Panc1 (cell line): ENCODE measurements around the gene NUP210. TPM values are rescaled to one million over a fixed set of nuclear protein-coding genes. Genes with fewer than 3 reads are reported as not detected.

ENCODE experiments used
- ATAC-seq: fragments of 200-7000 bp; cut with Tn5 transposase; 2 replicates; pipeline ENCODE4 v1.9.1; 2020; ENCODE audit warnings: mild to moderate bottlenecking, moderate library complexity
- BruUV-seq: library from RNA; stranded (reverse); fragments of 400-500 nt; replicated peaks from 2 replicates; lab custom pipeline; 2021; lab: Mats Ljungman, UMichigan
- CTCF ChIA-PET: fragments of 300-600 bp; sonication (Branson Sonifier 250); formaldehyde crosslinking; loops from one replicate; lab custom pipeline; 2022; ENCODE audit warnings: antibody characterized with exemption; lab: Charles Lee
- POLR2A ChIA-PET: fragments of 300-600 bp; sonication (Branson Sonifier 250); formaldehyde crosslinking; loops from one replicate; lab custom pipeline; 2022; ENCODE audit warnings: antibody characterized with exemption; lab: Charles Lee
- DNase-seq: peaks from one replicate; pipeline ENCODE4 v3.0.0-alpha.2; 2010; ENCODE audit warnings: low read depth, low spot score
- H3K27ac ChIP-seq: 2 replicates; pipeline ENCODE4 v1.5.1; 2011; ENCODE audit warnings: mild to moderate bottlenecking, low read length, inconsistent platforms
- H3K27me3 ChIP-seq: fragments of 200-500 bp; sonication (Bioruptor generic); 2 replicates; pipeline ENCODE4 v1.6.0; 2014; ENCODE audit warnings: low read length, inconsistent platforms; ENCODE audit not compliant: control insufficient read depth, insufficient read depth
- H3K36me3 ChIP-seq: fragments of 200-500 bp; sonication (Bioruptor generic); 2 replicates; pipeline ENCODE4 v1.5.1; 2014; ENCODE audit warnings: inconsistent platforms, mild to moderate bottlenecking, low read length, moderate library complexity; ENCODE audit not compliant: control insufficient read depth, insufficient read depth
- H3K4me1 ChIP-seq: 2 replicates; pipeline ENCODE4 v1.5.1; 2011; ENCODE audit warnings: inconsistent platforms, mild to moderate bottlenecking, low read length, moderate library complexity; ENCODE audit not compliant: control insufficient read depth, insufficient read depth
- H3K4me3 ChIP-seq, 2 experiments: 2 replicates each; pipeline ENCODE4 v1.5.1; 2011 to 2012; ENCODE audit warnings: low read depth in 2 of 2, low read length in 2 of 2, mild to moderate bottlenecking in 2 of 2, inconsistent platforms in 1 of 2, moderate library complexity in 1 of 2
- H3K9me3 ChIP-seq: fragments of 200-500 bp; sonication (Bioruptor generic); 2 replicates; pipeline ENCODE4 v1.5.1; 2014; ENCODE audit warnings: low read depth, mild to moderate bottlenecking, inconsistent platforms, low read length, moderate library complexity; ENCODE audit not compliant: control insufficient read depth, insufficient read depth
- POLR2AphosphoS5 ChIP-seq: IDR thresholded peaks from 2 replicates; pipeline ENCODE4 v1.6.1; 2012; ENCODE audit warnings: mild to moderate bottlenecking, low read depth, low read length, moderate library complexity
- SIN3A ChIP-seq: IDR thresholded peaks from 2 replicates; pipeline ENCODE4 v1.6.1; 2012; ENCODE audit warnings: low read depth, mild to moderate bottlenecking, low read length, moderate library complexity, borderline replicate concordance; ENCODE audit not compliant: insufficient read depth
- TCF7L2 ChIP-seq: IDR thresholded peaks from 2 replicates; pipeline ENCODE4 v1.6.1; 2011; ENCODE audit warnings: mild to moderate bottlenecking, low read depth, low read length, inconsistent platforms
- in situ Hi-C: cut with HindIII; loops from 2 replicates; pipeline ENCODE4 v1.10.0; 2016; ENCODE audit warnings: low sequenced_read_pairs, low pct_unique_long_range_greater_than_20kb
- intact Hi-C: fragments of 100-400 bp; cut with micrococcal nuclease; formaldehyde crosslinking; loops from one replicate; pipeline ENCODE4 v1.10.0; 2022; ENCODE audit not compliant: unreplicated experiment
- total RNA-seq: library from RNA; stranded (reverse); gene quantifications from one replicate; pipeline ENCODE4 v1.2.1, GENCODE V29; 2021; ENCODE audit not compliant: unreplicated experiment
- TF ChIP-seq, protein P1 (sequence below): fragments of 450-650 bp; IDR thresholded peaks from 2 replicates; pipeline ENCODE4 v1.5.1; 2017; ENCODE audit warnings: mild to moderate bottlenecking
- TF ChIP-seq, protein P2 (sequence below), 2 experiments: IDR thresholded peaks; 2 replicates each; pipeline ENCODE4 v1.6.1; 2011 to 2012; ENCODE audit warnings: low read depth in 2 of 2, control low read depth in 1 of 2, low read length in 1 of 2, mild to moderate bottlenecking in 1 of 2, moderate library complexity in 1 of 2; ENCODE audit not compliant: insufficient read depth in 1 of 2

Gene NUP210
- total RNA-seq, 1 experiment from 2014 or later = 36.8 TPM

DNA sequence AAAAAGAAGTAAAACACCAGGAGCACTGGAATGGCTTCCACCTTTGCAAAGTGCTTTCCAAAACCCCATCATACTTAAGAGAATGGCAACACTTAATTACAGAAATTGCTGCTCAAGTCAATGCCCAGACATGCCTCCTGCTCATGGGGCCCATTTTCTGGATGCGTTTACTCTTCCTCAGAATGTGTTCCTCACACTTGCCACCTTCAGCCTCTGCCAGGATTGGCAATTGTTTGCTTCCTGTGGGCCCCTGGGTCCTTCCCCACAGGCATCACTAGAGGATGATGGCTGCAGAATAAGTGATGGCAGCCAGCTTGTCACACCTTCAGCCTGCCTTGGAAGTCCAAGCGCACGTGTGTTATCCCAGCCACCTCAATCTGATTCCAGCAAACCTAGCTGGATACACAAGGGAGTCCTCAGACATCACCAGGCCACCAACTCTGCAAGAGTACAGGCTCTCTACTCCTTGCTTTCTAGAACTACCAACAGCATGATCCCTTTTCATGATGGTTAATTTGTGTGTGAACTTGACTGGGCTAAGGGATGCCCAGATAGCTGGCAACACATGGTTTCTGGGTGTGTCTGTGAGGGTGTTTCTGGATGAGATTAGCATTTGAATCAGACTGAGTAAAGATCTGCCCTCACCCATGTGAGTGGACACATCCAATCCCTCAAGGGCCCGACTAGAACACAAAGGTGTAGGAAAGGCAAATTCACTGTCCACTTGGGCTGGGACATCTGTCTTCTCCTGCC is 4.9 kb upstream of the NUP210 start:
- ATAC-seq = no peak
- ChIA-PET CTCF (no interaction called here), POLR2A (no interaction called here)
- H3K4me3 ChIP-seq = no peak overlapping the region
- H3K4me1 ChIP-seq = no peaks in the 10 kb centered on the region
- in situ Hi-C loops = no loop called here
- no TSS peak for BruUV-seq
- H3K27ac ChIP-seq = no peak overlapping the region
- no peak for TF ChIP-seq SIN3A
- no peak for TF ChIP-seq POLR2AphosphoS5
- TF ChIP-seq, protein P1, sequence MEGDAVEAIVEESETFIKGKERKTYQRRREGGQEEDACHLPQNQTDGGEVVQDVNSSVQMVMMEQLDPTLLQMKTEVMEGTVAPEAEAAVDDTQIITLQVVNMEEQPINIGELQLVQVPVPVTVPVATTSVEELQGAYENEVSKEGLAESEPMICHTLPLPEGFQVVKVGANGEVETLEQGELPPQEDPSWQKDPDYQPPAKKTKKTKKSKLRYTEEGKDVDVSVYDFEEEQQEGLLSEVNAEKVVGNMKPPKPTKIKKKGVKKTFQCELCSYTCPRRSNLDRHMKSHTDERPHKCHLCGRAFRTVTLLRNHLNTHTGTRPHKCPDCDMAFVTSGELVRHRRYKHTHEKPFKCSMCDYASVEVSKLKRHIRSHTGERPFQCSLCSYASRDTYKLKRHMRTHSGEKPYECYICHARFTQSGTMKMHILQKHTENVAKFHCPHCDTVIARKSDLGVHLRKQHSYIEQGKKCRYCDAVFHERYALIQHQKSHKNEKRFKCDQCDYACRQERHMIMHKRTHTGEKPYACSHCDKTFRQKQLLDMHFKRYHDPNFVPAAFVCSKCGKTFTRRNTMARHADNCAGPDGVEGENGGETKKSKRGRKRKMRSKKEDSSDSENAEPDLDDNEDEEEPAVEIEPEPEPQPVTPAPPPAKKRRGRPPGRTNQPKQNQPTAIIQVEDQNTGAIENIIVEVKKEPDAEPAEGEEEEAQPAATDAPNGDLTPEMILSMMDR = no peak
- TF ChIP-seq TCF7L2 = no peak
- TF ChIP-seq, protein P2, sequence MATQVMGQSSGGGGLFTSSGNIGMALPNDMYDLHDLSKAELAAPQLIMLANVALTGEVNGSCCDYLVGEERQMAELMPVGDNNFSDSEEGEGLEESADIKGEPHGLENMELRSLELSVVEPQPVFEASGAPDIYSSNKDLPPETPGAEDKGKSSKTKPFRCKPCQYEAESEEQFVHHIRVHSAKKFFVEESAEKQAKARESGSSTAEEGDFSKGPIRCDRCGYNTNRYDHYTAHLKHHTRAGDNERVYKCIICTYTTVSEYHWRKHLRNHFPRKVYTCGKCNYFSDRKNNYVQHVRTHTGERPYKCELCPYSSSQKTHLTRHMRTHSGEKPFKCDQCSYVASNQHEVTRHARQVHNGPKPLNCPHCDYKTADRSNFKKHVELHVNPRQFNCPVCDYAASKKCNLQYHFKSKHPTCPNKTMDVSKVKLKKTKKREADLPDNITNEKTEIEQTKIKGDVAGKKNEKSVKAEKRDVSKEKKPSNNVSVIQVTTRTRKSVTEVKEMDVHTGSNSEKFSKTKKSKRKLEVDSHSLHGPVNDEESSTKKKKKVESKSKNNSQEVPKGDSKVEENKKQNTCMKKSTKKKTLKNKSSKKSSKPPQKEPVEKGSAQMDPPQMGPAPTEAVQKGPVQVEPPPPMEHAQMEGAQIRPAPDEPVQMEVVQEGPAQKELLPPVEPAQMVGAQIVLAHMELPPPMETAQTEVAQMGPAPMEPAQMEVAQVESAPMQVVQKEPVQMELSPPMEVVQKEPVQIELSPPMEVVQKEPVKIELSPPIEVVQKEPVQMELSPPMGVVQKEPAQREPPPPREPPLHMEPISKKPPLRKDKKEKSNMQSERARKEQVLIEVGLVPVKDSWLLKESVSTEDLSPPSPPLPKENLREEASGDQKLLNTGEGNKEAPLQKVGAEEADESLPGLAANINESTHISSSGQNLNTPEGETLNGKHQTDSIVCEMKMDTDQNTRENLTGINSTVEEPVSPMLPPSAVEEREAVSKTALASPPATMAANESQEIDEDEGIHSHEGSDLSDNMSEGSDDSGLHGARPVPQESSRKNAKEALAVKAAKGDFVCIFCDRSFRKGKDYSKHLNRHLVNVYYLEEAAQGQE (IDR thresholded peaks at IDR 0.05; ENCODE audit: insufficient read depth in 1 of 2, low read depth in 2 of 2, low read length in 1 of 2) = no peak
- no peaks in the 10 kb centered on the region for H3K27me3 ChIP-seq
- H3K9me3 ChIP-seq = no peaks in the 10 kb centered on the region
- no peak for DNase-seq
- H3K36me3 ChIP-seq = no peaks in the 10 kb centered on the region
- intact Hi-C loops = no loop called here

DNA sequence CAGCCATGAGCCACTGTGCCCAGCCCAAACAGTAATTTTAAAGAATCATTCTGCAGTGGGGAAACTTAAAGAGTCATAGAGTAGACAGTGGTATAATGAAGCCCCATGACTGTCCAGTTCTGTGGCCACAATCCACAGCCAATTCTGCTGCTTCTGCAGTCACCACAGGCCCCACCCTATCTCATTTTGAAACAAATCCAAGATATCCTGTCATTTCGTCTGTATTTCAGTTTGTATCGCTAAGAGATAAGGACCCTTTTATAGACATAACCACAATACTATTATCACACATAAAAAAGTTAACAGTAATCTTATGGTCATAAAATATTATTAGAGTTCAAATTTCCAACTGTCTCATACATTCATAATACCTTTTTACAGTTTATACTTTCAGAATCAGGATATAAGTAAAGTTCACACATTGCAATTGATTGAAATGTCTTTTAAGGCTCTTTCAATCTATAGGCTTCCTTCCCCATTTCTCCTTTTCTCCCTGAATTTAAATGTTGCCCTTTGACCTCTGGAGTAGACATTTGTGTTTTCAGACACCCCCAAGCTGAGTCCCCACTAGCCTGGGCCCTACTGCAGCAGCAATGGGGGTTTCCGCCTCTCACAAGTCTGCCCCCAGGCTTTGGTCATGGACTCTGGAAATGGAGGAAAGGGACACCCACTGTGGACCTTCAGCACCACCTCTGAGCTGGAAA is 4.2 kb upstream of the NUP210 start:
- POLR2A ChIA-PET = no interaction called here
- no TSS peak for BruUV-seq
- Histone ChIP-seq H3K27me3 (no peaks in the 10 kb centered on the region), H3K27ac (no peak overlapping the region), H3K9me3 (no peaks in the 10 kb centered on the region), H3K4me1 (no peaks in the 10 kb centered on the region), H3K4me3 (no peak overlapping the region), H3K36me3 (no peaks in the 10 kb centered on the region)
- TF ChIP-seq POLR2AphosphoS5 (no peak), TCF7L2 (no peak), SIN3A (no peak)
- TF ChIP-seq, protein P1 = no peak
- TF ChIP-seq, protein P2 (IDR thresholded peaks at IDR 0.05; ENCODE audit: insufficient read depth in 1 of 2, low read depth in 2 of 2, low read length in 1 of 2) = no peak
- ATAC-seq (no peak), DNase-seq (no peak)
- in situ Hi-C loops (no loop called here), intact Hi-C loops (no loop called here)
- CTCF ChIA-PET = no interaction called here
